ENCODE data around the gene IRF2BP2. TPM values are rescaled to one million over a fixed set of nuclear protein-coding genes. Genes with fewer than 3 reads are reported as not detected.

The IRF2BP2 gene
- total and polyA plus RNA-seq, 3 donors from 2014 or later, result 82.0 to 100 (median 96.6) TPM

DNA sequence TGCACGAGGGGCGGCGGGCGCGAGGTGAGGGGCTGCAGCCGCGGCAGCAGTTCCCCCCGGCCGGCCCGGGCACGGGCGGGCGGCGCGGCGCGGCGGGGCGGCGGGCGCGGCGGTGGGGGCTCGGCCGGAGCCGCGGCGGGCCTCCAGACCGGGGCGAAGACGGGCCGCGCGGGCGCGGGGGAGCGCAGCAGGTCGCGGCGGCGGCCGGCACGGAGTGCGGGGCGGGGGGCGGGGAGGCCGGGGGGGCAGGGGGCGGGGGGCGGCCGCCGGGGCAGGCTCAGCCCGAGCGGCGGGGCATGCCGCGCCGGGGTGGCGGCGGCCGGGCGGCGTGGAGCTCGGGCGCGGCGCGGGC is 311 bp downstream of the IRF2BP2 start:
- H3K9me3 ChIP-seq, result no peaks in the 10 kb centered on the region
- no peaks in the 10 kb centered on the region for H3K27me3 ChIP-seq
- WGBS, 2 donors, result 2% methylated on average over 40 of the region's 67 CpGs; no CpG with 5 or more reads in 1 of the 2 donors
- H3K27ac ChIP-seq, result peak overlapping the region in 1 of 2 donors; percentile 100
- TF ChIP-seq, protein P1, sequence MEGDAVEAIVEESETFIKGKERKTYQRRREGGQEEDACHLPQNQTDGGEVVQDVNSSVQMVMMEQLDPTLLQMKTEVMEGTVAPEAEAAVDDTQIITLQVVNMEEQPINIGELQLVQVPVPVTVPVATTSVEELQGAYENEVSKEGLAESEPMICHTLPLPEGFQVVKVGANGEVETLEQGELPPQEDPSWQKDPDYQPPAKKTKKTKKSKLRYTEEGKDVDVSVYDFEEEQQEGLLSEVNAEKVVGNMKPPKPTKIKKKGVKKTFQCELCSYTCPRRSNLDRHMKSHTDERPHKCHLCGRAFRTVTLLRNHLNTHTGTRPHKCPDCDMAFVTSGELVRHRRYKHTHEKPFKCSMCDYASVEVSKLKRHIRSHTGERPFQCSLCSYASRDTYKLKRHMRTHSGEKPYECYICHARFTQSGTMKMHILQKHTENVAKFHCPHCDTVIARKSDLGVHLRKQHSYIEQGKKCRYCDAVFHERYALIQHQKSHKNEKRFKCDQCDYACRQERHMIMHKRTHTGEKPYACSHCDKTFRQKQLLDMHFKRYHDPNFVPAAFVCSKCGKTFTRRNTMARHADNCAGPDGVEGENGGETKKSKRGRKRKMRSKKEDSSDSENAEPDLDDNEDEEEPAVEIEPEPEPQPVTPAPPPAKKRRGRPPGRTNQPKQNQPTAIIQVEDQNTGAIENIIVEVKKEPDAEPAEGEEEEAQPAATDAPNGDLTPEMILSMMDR (IDR thresholded peaks at IDR 0.05), result no peak
- TF ChIP-seq POLR2A (IDR thresholded peaks at IDR 0.05), result no peak
- H3K4me3 ChIP-seq, result peak overlapping the region in 1 of 2 donors; percentile 79
- peaks cover 44% of the 10 kb centered on the region for H3K4me1 ChIP-seq
- intact Hi-C loops (cut with DNase I; ENCODE audit: low total_unique reads), result loop anchor here (2.0 to 10.0 kb wide), 3 partner anchors 57 to 473 kb away; no protein-coding TSS in a partner anchor
- H3K36me3 ChIP-seq (ENCODE audit: low read depth, missing control alignments), result no peaks in the 10 kb centered on the region
- DNase-seq, result no peak

DNA sequence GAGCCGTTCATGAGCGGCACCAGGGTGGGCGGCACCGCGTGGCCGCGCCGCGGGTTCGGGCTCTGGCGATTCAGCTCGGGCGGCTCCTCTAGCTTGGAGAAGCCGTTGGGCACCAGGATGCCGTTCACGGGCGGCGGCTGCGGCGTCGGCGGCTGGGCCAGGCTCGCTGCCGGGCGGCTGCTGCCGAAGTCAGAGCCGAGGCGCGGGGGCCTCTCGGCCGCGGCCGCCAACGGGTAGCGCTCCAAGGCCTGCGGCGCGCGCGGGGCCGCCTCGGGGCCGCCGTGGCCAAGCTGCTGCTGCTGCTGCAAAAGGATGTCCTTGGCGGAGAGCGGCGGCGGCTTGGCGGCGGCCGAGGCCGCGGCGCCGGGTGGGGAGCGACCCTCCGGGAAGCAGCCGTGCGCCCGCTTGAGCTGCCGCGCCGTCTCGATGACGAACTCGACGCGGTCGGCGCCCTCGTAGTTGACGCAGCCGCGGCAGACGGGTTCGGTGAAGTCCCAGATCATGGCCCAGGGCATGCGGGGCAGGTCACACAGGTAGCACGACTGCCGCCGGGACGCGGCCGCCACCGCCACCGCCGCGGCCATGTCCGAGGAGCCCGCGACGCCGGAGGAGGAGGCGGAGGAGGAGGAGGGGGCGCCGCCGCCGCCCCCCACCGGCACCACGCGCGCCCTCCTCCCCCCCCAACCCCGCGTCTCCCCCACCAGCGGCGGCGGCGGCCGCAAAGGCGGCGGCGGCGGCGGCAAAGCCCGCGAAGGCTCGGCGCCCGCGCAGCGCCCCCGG is 877 bp downstream of the IRF2BP2 start:
- no peaks in the 10 kb centered on the region for H3K36me3 ChIP-seq (ENCODE audit: low read depth, missing control alignments)
- 1% methylated on average over 62 of the region's 121 CpGs; no CpG with 5 or more reads in 1 of the 2 donors for WGBS, 2 donors
- TF ChIP-seq, protein P1 (IDR thresholded peaks at IDR 0.05), result no peak
- TF ChIP-seq POLR2A (IDR thresholded peaks at IDR 0.05), result no peak
- peaks cover 42% of the 10 kb centered on the region for H3K4me1 ChIP-seq
- peak overlapping the region; percentile 96 to 100 for H3K27ac ChIP-seq
- peak overlapping the region; percentile 76 to 79 for H3K4me3 ChIP-seq
- no peak for DNase-seq
- H3K9me3 ChIP-seq, result no peaks in the 10 kb centered on the region
- intact Hi-C loops (cut with DNase I; ENCODE audit: low total_unique reads), result no loop called here
- H3K27me3 ChIP-seq, result no peaks in the 10 kb centered on the region

DNA sequence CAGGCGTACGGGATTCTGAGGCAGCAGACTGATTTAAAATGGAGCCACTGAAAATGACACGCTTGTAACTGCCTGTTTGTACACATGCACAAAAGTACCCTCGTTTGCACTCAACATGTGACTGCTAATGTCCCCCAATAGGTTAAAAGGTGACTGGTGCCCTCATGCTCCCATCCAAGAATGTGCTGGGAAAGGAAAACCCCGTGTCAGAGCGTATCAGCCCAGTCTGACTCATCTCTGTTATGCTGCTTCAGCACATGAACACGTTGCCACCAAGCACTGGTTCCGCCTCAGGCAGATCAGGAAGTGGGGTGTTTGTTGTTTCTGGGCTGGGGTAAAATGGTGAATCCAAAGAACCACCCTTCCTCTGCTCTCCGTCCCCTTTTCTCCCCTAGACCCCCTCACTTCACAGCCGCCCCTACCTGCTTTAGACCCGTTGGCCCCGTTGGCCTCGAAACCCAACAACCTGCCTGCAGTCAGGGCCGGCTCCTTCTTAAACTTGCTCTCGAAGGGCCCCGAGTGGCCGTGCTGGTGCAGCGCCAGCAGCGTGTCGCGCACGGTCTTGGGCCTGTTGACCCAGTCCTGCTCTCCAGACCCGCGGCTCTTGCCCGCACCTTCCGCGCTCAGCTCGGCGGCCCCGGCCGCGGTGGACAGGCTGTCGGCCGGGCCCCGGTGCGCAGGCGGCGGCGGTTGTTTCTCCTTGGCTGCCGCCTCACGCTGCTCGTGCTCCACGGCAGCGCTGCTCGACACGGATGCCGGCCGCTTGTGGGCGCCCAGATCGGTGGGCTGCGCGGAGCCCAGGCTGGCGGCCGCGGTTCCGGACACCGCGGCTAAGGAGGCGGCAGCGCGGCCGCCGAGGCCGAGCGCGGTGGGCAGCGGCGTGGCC is 1.7 kb downstream of the IRF2BP2 start:
- no peaks in the 10 kb centered on the region for H3K27me3 ChIP-seq
- intact Hi-C loops (cut with DNase I; ENCODE audit: low total_unique reads), result no loop called here
- H3K4me3 ChIP-seq, result peak overlapping the region; percentile 76 to 79
- peak; percentile 82 for DNase-seq
- H3K4me1 ChIP-seq, result peaks cover 36% of the 10 kb centered on the region
- no peaks in the 10 kb centered on the region for H3K9me3 ChIP-seq
- WGBS, 2 donors, result 0% methylated on average over 22 to 68 of the region's 68 CpGs
- TF ChIP-seq, protein P1 (IDR thresholded peaks at IDR 0.05), result no peak
- no peak for TF ChIP-seq POLR2A (IDR thresholded peaks at IDR 0.05)
- peak overlapping the region; percentile 96 to 100 for H3K27ac ChIP-seq
- H3K36me3 ChIP-seq (ENCODE audit: low read depth, missing control alignments), result no peaks in the 10 kb centered on the region

DNA sequence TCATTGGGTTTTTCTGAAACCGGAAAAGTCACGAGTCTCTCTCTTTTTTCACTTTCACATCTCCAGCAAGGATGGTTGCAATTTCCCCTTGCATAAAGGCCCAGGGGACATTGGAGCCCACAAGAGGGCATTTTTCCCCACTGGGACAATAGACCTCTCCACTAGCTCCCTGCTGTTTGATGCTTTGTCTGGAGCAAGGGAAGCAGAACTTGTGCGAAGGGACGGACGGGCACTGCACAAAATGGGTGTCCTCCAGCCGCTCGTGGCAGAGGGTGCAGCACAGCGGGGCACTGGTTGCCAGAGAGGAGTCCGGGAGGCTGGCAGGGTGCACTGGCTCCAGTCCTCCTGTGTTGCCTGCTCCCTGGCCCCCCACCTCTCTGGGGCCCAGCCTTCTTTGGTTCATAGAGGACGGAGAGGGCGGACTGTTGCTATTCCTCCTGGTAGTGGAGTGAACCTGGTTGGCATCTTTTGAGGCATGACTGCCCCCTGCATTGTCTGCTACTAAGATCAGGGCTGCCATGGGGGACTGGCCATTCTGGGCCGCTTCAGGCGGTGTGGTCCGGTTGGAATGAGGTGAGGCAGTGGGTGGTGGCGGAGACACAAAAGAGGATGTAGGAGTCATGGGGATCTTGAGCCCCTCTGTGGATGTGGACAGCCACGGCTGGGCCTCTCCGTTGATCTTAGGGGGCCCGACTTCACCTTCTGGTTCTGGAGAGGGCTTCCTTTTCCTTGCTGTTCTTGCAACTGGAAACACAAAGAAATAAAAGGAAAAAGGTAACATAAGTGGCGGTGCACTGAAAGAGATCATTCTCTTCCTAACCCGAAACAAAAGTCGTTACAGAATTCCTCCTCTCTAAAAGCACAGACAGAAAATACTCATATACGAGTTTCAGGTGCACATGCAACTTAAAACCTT is 2.6 kb downstream of the IRF2BP2 start:
- Histone ChIP-seq H3K4me3 (peak overlapping the region; percentile 76 to 79), H3K4me1 (peaks cover 37% of the 10 kb centered on the region), H3K27ac (peak overlapping the region; percentile 96 to 100), H3K27me3 (no peaks in the 10 kb centered on the region), H3K36me3 (ENCODE audit: low read depth, missing control alignments) (no peaks in the 10 kb centered on the region), H3K9me3 (no peaks in the 10 kb centered on the region)
- intact Hi-C loops (cut with DNase I; ENCODE audit: low total_unique reads), result no loop called here
- WGBS, 2 donors, result 0 to 3% methylated on average over 12 to 22 of the region's 22 CpGs
- TF ChIP-seq, protein P1 (IDR thresholded peaks at IDR 0.05), result no peak
- no peak for TF ChIP-seq POLR2A (IDR thresholded peaks at IDR 0.05)
- no peak for DNase-seq

Measured in testis (tissue), 3 donors.